ENCODE data around the gene ANKRD33B.

Gene ANKRD33B

DNA sequence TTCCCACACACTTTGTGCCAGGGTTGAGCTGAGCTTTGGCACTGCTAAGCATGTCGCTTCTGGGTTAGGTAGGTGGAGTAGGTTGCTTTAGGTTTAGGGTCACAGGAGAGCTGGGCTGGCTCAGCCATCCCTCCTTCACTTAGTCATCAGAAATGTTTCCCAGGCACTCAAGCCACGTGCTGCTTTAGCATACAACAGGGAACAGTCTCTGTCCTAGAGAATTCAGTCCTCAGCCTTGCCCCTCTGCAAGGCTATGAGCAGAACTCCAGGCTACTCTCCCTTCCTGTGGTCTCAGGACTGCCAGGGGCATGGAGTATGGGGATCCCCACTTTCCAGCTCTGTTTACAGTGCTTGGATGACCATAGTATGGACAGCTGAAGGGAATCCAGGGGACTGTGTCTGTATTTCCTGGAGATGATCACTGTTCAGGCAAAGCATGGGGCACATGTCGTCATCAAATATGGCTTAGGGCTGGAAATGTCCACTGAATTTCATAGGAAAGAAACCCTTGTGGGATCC lies 7.5 kb upstream of the ANKRD33B start:
- TF ChIP-seq, protein P1, sequence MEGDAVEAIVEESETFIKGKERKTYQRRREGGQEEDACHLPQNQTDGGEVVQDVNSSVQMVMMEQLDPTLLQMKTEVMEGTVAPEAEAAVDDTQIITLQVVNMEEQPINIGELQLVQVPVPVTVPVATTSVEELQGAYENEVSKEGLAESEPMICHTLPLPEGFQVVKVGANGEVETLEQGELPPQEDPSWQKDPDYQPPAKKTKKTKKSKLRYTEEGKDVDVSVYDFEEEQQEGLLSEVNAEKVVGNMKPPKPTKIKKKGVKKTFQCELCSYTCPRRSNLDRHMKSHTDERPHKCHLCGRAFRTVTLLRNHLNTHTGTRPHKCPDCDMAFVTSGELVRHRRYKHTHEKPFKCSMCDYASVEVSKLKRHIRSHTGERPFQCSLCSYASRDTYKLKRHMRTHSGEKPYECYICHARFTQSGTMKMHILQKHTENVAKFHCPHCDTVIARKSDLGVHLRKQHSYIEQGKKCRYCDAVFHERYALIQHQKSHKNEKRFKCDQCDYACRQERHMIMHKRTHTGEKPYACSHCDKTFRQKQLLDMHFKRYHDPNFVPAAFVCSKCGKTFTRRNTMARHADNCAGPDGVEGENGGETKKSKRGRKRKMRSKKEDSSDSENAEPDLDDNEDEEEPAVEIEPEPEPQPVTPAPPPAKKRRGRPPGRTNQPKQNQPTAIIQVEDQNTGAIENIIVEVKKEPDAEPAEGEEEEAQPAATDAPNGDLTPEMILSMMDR (IDR thresholded peaks at IDR 0.05), result no peak

DNA sequence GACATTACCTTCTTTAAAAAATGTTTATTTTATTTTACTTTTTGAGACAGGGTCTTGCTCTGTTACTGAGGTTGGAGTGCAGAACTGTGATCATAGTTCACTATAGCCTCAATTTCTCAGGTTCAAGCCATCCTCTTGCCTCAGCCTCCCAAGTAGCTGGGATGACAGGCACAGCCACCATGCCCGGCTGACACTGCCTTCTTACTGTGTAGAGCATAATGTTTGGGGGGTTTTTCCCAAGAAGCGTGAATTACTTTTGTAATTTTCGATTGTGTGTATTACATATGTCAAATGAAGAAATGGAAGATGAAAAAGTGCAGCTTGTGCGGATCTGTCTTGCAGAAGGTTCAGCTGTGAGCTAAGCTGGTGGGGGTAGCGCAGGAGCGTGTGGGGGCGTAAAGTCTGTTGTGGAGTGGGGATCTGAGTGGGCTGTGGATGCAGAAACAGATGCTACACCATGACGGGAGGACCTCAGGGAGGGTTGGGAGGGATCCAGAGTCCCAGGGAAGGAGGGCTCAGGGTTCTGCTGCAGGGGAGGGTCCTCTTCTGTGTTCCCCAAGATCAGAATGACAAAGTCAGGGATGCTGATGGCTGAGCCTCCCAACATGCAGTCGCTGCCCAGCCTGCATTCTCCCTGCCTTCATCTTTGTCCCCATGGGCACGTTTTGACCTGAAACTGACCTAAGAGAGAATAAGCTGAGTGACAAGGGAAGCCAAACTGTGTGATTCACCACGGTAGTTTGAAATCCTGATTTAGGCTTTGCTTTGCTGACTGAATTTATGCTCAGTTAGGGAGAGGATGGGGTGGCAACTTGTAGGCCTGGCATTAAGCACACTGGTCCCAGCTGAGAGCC lies 6.8 kb upstream of the ANKRD33B start:
- TF ChIP-seq, protein P1 (IDR thresholded peaks at IDR 0.05), result no peak

GRCh38 chr5:10559151-10559550 lies 4.7 kb upstream of the ANKRD33B start:
- TF ChIP-seq, protein P1 (IDR thresholded peaks at IDR 0.05), result no peak

DNA sequence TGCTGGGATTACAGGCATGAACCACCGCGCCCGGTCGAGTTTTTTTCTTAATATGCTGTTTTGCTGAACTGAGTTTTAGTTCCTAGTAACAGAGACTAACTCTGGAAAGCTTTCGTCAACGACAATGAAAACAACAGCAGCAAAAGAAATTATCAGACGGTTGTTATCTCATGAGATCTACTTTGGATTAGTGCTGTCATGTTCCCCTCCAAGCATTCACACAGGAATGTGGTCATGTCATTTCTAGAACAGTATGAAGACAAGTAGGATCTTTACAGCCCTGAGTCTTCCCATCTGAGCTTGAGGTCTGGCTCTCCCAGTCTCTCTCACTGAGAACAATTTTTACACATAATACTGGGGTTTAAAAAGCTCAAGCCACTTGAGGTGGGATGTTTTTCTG lies 4.0 kb upstream of the ANKRD33B start:
- TF ChIP-seq, protein P1 (IDR thresholded peaks at IDR 0.05), result no peak

DNA sequence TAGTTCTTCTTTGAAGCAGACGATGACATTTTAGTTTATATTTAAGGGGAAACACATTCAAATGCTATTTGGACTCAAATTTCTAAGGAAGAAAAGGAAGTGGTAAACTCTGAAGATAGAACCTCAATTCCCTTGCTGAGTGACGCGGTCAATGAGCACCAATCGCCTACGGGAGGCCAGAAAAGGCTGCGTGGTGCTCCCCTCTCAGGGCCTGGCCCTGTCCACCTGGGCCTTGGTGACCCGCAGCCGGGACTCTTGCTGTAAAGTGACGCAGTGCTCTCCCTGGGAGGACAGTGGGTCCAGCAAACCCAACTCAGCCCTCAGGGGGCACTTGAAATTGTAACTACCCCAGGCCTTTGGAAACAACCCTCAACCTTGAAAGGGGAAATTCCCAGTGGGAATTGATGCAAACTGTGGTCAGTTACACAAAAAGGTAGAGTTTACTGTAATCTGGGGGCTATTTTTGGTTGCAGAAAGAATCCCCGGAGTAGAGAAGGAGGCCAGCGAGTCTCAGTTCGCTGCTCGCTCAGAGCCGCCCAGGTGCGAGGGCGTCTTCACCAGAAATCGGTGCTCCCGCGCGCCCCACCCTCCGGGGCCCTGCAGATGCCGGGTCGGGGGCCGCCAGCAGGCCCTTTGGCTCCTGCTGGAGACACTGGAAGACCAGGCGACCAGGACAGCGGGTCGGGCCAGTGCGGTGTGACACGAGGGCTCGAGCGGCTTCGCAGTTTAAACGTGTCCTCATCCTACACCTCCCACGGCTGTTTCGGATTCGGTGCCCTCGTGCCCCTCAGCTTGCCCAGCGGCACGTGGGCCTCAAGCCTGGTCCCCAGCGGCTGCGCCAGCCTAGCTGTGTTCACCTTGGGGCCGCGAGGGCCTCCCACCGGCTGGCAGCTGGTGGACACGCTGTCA lies 1.4 kb upstream of the ANKRD33B start:
- TF ChIP-seq, protein P1 (IDR thresholded peaks at IDR 0.05), result no peak

DNA sequence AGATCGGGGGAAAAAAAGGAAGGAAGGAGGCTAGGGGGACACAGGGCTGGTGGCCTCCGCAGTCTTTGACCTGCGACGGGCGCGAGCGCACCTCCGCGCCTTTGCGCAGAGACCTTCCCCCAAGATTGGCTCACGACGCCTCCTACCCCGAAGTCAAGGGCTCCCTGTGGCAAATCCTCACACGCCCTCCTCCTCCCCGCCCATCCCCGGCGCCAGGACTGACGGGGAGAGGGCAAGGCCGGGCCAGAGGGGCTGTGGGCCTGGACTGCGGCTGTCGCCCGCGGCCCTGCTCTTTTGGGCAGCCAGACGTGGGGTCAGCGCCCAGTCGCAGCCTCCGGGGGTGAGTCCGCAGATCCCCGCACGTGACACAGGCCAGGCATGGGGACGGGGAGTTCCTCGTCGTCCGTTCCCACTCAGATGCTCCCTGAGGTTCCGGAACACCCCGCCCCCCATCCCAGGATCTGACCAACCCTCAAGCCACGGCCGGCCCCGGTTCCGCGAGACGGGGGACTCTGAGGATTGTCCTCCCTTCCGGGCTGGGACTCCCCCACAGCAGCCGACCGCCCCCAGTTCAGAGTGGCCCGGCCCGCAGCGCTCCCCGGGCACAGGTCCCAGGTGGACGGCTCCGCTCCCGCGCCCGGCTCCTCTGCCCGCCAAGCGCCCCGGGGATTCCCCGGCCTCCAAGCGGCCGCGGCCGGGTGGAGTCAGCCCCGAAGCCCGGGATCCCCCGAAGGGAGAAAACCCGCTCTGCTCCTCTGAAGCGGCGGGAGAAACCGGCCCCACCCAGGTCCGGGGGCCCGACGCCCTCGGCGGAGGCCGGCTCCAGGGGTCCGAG lies 543 bp upstream of the ANKRD33B start:
- TF ChIP-seq, protein P1 (IDR thresholded peaks at IDR 0.05), result no peak

Measured in LNCAP (cell line).